ENCODE results near the gene SLC1A7.

- TF ChIP-seq EZH2 (IDR thresholded peaks at IDR 0.05; ENCODE audit: borderline replicate concordance, low read length): no peak
- TF ChIP-seq CTCF (IDR thresholded peaks at IDR 0.05; ENCODE audit: low read length): no peak
These were observed 34.2 kb upstream of the SLC1A7 start for GRCh38 chr1:53176452-53177208.

Measured in OCI-LY1 (cell line).